Adrenal gland (tissue), 12 donors: ENCODE data around the gene GALNT7. TPM values are rescaled to one million over a fixed set of nuclear protein-coding genes. Genes with fewer than 3 reads are reported as not detected.

Experiments
- DNase-seq, 7 donors: peaks; one replicate each; pipeline ENCODE4 v3.0.0-alpha.2; 2019 to 2020
- H3K27ac ChIP-seq, 5 donors: fragments of 200-600 bp; sonication (generic) in 4 of 5; 1 replicate in 3 of 5; 2 replicates in 2 of 5; pipeline versions ENCODE4 v1.5.1 to v1.8.0; 2016 to 2020; ENCODE audit warnings: mild to moderate bottlenecking in 1 of 5
- H3K27me3 ChIP-seq: fragments of 200-600 bp; 2 replicates; pipeline ENCODE4 v1.8.0; 2021
- H3K36me3 ChIP-seq, 2 donors: fragments of 200-600 bp; replicated peaks in 1 of 2; 1 replicate in 1 of 2; 2 replicates in 1 of 2; pipeline versions ENCODE4 v1.5.1 to v1.8.0; 2018 to 2022
- H3K4me1 ChIP-seq, 2 donors: fragments of 200-600 bp; replicated peaks in 1 of 2; 1 replicate in 1 of 2; 2 replicates in 1 of 2; pipeline versions ENCODE4 v1.5.1 to v1.8.0; 2018 to 2021
- H3K4me3 ChIP-seq, 4 donors: fragments of 200-600 bp; sonication (generic) in 3 of 4; one replicate each; pipeline ENCODE4 v1.5.1; 2016 to 2018
- H3K9me3 ChIP-seq, 3 donors: fragments of 200-600 bp; sonication (generic) in 1 of 3; replicated peaks in 1 of 3; 1 replicate in 2 of 3; 2 replicates in 1 of 3; pipeline versions ENCODE4 v1.5.1 to v1.8.0; 2016 to 2021
- POLR2A ChIP-seq, 2 donors: fragments of 450-650 bp; IDR thresholded peaks; one replicate each; pipeline ENCODE4 v1.6.1; 2017; ENCODE audit warnings: antibody characterized with exemption in 2 of 2, mild to moderate bottlenecking in 2 of 2, moderate library complexity in 1 of 2
- WGBS, 4 donors: extraction: QIAGEN DNeasy Blood & Tissue Kit in 2 of 4; methylation state at CpG; one replicate each; pipeline versions ENCODE4 v1.1.5 to v1.1.7; 2013 to 2017; 5-methylcytosine and 5-hydroxymethylcytosine counted together
- intact Hi-C, 2 donors: fragments of 100-400 bp; cut with DNase I; formaldehyde crosslinking; loops; one replicate each; pipeline versions ENCODE4 v1.14.1 to v1.15.0; 2022 to 2023
- polyA plus RNA-seq, 3 donors: library from polyadenylated mRNA; stranded (reverse); fragments of 200-250 nt in 2 of 3; fragments of 350-450 nt in 1 of 3; fragmentation: Illumina TruSeq in 1 of 3; extraction: RNeasy Lipid Tissue Mini Kit (QIAGEN cat#74804) in 1 of 3; gene quantifications; one replicate each; pipeline ENCODE4 v1.2.3, GENCODE V29; 2013 to 2014
- total RNA-seq, 9 donors: library from RNA; depleted of rRNA in 4 of 9; stranded (reverse); fragments of >200 nt in 4 of 9; fragments of 120-200 nt in 1 of 9; fragmentation: NEBNext Ultra II Directional in 1 of 9; extraction: Animal tissue kit (Norgen Biotek cat#: 25700) in 1 of 9; gene quantifications; one replicate each; pipeline versions ENCODE4 v1.1.0 to v1.2.4, GENCODE V29; 2013 to 2023
- TF ChIP-seq, protein P1 (sequence below), 6 experiments: fragments of 450-650 bp in 4 of 6; fragments of 200-600 bp in 2 of 6; sonication (generic) in 1 of 6; IDR thresholded peaks; 1 replicate in 5 of 6; 2 replicates in 1 of 6; pipeline versions ENCODE4 v1.5.1 to v1.8.0; 2016 to 2021; ENCODE audit warnings: antibody characterized with exemption in 6 of 6, mild to moderate bottlenecking in 2 of 6, moderate library complexity in 1 of 6
- donor health status: healthy with polysubstance abuse.
- donor health status: Bipolar disorder and iron deficiency.
- donor health status: DM: yes; HTN: yes; CAD: no.
- donor health status: DM: no; HTN: no; CAD: no.
- donor health status: DM: no; HTN: no; CAD: no.
- donor health status: DM: yes; HTN: yes; CAD: no.

GALNT7 gene
- total and polyA plus RNA-seq, 12 donors = 4.4 to 21.9 (median 10.3) TPM

DNA sequence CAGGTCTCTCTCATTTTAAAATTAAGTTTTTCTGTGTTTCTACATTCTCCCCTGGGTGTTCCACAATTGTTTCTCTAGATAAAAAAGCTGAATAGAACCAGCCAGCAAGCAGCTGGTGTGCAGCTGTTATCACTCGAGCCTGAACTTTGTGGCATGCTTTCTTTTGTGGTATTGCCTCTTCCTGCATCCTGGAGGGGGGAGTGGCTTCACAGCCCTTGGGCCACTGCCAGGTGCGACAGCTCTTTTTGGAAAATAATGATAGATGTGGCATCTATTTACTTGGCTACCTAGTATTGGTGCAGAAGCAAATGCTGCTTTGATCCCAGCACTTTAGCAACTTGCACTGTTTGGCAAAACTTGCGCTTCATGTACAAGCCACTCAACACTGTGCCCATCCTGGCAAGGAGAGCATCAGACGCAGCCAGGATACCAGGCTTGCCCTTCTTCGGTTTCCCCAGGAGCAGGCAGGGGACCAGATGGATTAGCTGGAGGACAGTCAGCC, 96.1 kb downstream of the GALNT7 start:
- DNase-seq = peak in 4 of 7 donors; percentile 3 to 61 (median 22)
- Histone ChIP-seq H3K36me3 (no peaks in the 10 kb centered on the region), H3K27ac (no peak overlapping the region), H3K27me3 (no peaks in the 10 kb centered on the region), H3K4me3 (no peak overlapping the region), H3K4me1 (peaks cover 0 to 4% of the 10 kb centered on the region in 2 donors), H3K9me3 (no peaks in the 10 kb centered on the region)
- 56 to 67% (median 62%) methylated on average over 5 of the region's 5 CpGs for WGBS, 4 donors
- intact Hi-C loops = no loop called here
- TF ChIP-seq, protein P1, sequence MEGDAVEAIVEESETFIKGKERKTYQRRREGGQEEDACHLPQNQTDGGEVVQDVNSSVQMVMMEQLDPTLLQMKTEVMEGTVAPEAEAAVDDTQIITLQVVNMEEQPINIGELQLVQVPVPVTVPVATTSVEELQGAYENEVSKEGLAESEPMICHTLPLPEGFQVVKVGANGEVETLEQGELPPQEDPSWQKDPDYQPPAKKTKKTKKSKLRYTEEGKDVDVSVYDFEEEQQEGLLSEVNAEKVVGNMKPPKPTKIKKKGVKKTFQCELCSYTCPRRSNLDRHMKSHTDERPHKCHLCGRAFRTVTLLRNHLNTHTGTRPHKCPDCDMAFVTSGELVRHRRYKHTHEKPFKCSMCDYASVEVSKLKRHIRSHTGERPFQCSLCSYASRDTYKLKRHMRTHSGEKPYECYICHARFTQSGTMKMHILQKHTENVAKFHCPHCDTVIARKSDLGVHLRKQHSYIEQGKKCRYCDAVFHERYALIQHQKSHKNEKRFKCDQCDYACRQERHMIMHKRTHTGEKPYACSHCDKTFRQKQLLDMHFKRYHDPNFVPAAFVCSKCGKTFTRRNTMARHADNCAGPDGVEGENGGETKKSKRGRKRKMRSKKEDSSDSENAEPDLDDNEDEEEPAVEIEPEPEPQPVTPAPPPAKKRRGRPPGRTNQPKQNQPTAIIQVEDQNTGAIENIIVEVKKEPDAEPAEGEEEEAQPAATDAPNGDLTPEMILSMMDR (IDR thresholded peaks at IDR 0.05) = no peak
- no peak for TF ChIP-seq POLR2A (IDR thresholded peaks at IDR 0.05)

DNA sequence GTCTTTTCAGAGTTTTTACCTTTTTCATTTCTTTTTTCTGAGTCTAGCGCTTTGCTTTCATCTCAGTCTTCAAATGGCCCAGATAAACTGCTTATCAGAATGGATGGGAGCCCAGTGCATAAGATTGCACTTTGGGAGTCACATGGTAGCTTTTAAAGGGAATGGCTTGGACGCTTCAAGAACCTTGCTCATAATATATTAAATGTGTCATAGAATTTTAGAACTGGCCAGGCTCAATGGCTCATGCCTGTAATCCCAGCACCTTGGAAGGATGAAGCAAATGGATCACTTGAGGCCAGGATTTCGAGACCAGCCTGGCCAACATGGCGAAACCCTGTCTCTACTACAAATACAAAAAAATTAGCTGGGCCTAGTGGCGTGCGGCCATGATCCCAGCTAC, 97.1 kb downstream of the GALNT7 start:
- DNase-seq = no peak
- Histone ChIP-seq H3K36me3 (no peaks in the 10 kb centered on the region), H3K4me3 (no peak overlapping the region), H3K27me3 (no peaks in the 10 kb centered on the region), H3K9me3 (no peaks in the 10 kb centered on the region), H3K27ac (no peak overlapping the region), H3K4me1 (peaks cover 0 to 11% of the 10 kb centered on the region in 2 donors)
- TF ChIP-seq, protein P1 (IDR thresholded peaks at IDR 0.05) = no peak
- no peak for TF ChIP-seq POLR2A (IDR thresholded peaks at IDR 0.05)
- WGBS, 4 donors = 88 to 92% (median 90%) methylated on average over 6 of the region's 6 CpGs
- intact Hi-C loops = no loop called here

DNA sequence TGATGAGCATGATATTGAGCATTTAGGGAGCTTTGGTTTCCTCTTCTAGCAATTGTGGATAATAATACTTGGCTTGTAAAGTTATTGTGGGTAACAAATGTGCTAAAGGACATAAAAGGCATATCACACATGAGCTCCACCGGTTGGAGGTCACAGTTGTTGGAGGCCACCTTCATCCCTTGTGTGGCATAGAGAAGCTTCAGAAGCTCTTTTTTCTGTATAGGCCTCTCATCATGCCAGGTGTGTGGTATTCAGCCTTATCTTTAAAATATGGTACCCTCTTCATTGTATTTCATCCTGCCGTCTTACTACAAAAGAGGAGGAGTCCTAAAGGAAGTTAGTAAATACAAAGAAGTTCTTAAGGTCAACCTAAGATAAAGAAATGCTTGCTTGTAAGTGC, 99.1 kb downstream of the GALNT7 start:
- H3K36me3 ChIP-seq = no peaks in the 10 kb centered on the region
- no peaks in the 10 kb centered on the region for H3K9me3 ChIP-seq
- TF ChIP-seq, protein P1 (IDR thresholded peaks at IDR 0.05) = no peak
- TF ChIP-seq POLR2A (IDR thresholded peaks at IDR 0.05) = no peak
- intact Hi-C loops = no loop called here
- no peak overlapping the region for H3K27ac ChIP-seq
- no peaks in the 10 kb centered on the region for H3K27me3 ChIP-seq
- no peak overlapping the region for H3K4me3 ChIP-seq
- no peak for DNase-seq
- H3K4me1 ChIP-seq = peaks cover 0 to 11% of the 10 kb centered on the region in 2 donors
- 76 to 93% (median 90%) methylated on average over 2 of the region's 2 CpGs for WGBS, 4 donors

DNA sequence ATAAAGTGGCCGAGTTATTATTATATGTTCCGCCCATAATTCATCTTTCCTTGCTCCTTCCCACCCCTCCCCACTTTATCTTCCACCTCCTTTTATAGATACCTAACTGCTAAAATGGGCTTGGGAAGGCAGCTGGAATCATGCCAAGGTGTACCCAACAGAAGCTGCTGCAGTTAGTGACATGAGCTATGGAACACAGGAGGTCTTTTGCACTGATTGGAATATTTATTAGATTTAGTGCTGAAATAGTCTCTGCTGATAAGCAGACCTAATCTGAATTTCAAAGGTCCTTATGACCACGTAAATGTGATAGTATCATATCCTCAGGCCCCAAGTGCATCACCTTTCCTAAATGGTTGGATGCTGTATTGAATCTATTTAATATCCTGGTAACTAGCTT, 100.7 kb downstream of the GALNT7 start:
- intact Hi-C loops = no loop called here
- H3K9me3 ChIP-seq = no peaks in the 10 kb centered on the region
- H3K4me1 ChIP-seq = peaks cover 0 to 11% of the 10 kb centered on the region in 2 donors
- H3K4me3 ChIP-seq = no peak overlapping the region
- H3K27ac ChIP-seq = no peak overlapping the region
- no peaks in the 10 kb centered on the region for H3K27me3 ChIP-seq
- no peak for TF ChIP-seq POLR2A (IDR thresholded peaks at IDR 0.05)
- TF ChIP-seq, protein P1 (IDR thresholded peaks at IDR 0.05) = no peak
- DNase-seq = no peak
- WGBS, 4 donors = 84 to 96% (median 94%) methylated on average over 3 of the region's 3 CpGs
- H3K36me3 ChIP-seq = no peaks in the 10 kb centered on the region
